Measurements from ENCODE around the gene C11orf58.
A peak's percentile ranks its signal among the peaks of the same experiment; 100 is the strongest.

C11orf58 gene

DNA sequence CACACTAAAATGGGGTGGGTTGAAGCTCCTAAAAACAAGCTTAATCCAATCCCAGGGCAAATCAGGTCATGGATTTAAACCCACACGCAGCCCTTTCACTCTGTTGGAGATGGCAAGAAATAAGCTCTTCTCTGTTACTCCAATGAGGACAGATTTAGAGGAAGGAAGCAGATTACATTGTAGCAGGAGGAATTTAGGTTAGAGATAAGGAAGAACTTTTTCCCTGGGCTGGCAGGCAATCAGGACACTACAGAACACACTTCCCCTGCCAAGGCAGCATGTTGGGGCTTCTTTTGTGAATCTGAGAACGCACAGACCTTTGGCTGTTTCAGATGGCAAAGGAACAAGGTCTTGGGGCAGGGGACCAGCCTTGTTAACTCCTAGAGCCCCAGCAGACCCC lies 46.2 kb downstream of the C11orf58 start:
- DNase-seq (ENCODE audit: low read depth in 2 of 2) = no peak

- peak; percentile 11 to 22 for DNase-seq (ENCODE audit: low read depth in 2 of 2)
Observed at GRCh38 chr11:16785520-16786128, 47.2 kb downstream of the C11orf58 start.

DNA sequence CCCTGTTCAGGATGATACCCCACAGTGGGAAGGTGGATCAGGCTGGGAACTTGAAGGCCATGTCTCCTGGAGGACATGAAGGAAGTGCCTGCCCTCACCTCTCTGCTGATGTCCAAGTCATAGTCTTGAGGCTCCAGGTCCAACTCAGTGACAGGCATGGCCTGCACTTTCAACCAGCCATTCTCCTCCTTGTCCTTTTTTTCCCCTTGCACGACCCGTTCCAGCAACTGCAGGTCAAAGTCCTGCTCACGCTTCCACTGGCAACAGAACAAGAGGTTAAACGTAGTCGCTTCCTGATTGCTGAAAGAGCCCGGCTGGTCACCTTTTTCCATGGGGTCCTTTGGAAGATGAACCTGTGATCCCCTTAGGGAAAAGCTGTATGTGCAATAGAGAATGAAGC lies 47.7 kb downstream of the C11orf58 start:
- DNase-seq (ENCODE audit: low read depth in 2 of 2) = no peak

DNA sequence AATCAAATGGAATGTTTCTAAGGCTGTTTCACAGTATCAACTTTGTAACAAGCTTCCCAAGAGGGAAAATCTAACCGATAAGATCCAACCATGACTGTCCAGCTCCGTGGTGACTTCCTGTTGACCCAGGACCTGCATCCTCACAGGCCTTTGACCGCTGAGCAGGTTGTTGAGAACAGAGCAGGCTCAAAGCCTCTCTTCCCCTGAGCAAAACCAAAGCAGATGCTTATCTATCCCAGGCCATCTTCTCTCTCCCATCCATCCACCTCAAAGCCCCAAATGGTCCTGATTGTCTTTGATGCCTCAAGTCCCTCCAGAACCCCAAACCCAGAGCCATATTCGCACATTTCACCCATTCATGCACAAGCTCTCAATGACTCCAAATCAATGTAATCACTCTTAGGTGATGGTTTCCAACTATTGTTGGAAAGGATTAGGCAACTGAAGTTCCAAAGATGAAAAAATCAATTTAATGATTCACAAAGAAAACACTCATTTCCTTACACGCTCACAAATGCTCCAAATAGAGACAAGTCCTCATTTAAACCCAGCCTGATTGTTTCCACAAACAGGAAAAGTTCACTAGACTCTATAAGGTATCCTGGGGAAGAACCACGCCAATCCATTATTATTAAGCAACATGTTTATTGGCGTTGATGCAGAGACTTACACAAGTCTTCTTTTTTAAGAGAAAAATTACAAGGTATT lies 48.7 kb downstream of the C11orf58 start:
- DNase-seq (ENCODE audit: low read depth in 2 of 2) = no peak

- peak; percentile 13 to 27 for DNase-seq (ENCODE audit: low read depth in 2 of 2)
Observed at GRCh38 chr11:16788141-16789062, 50.0 kb downstream of the C11orf58 start.

DNA sequence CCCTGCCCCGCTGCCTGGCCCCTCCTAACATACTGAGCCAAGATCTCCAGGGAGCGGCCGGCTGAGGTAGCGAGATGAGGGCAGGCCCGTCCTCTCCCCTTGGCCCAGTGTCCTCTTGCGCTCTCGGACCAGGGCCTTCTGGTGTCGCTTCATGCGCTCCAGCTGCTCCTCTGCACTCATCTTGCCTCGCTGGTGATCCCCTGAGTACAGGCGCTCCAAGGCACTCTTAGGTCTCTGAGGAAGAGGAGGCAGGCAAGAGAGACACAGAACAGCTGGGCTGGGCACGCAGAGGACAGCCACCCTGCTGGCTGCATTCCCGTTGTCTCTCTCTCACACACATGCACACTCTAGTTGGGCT lies 50.6 kb downstream of the C11orf58 start:
- DNase-seq (ENCODE audit: low read depth in 2 of 2) = no peak

DNA sequence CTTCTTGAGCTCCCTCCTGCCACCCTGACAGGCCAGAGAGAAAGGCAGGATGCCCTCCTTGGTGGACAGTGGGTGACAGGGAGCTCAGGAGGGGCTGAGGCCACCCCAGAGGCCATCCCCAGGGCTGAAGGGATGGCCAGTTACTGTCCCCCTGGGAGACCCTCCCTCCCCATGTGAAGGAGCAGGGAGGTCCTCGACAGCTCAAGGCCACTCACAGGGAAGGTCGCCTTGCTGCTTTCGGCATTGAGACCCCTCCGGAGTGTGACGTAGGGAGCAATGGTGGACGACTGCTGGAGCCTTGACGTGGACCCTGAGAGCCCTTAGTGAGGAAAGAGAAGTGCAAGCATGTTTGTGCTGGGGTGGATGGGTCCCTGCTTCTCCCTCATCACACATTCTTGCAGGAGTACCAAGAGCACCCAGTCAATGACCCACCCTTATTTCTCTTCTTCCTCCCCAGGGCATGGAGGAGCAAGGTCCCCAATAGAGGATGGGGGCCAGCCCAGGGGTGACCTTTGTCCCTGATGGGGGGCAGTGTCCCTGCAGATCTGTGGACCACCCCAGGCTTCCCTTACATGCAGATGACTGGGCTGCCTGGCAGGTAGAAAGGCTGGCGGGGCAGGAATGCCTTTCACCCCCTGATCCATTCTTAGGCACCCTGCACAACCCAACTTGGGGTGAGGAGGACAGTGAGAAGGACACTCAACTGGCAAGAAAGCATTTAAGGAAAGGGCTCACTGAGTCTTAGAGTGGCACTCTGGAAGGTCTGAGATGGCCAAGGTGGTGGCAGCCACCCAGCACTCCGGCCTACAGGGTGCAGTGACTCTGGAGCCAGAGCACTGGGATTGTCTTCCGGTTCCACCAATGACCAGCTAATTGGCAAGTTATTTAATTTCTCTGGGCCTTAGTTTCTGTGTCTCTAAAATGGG lies 51.4 kb downstream of the C11orf58 start:
- no peak for DNase-seq (ENCODE audit: low read depth in 2 of 2)

GRCh38 chr11:16790486-16791190 lies 52.2 kb downstream of the C11orf58 start:
- DNase-seq (ENCODE audit: low read depth in 2 of 2) = no peak

- no peak for DNase-seq (ENCODE audit: low read depth in 2 of 2)
Observed at GRCh38 chr11:16791191-16791961, 52.9 kb downstream of the C11orf58 start.

DNA sequence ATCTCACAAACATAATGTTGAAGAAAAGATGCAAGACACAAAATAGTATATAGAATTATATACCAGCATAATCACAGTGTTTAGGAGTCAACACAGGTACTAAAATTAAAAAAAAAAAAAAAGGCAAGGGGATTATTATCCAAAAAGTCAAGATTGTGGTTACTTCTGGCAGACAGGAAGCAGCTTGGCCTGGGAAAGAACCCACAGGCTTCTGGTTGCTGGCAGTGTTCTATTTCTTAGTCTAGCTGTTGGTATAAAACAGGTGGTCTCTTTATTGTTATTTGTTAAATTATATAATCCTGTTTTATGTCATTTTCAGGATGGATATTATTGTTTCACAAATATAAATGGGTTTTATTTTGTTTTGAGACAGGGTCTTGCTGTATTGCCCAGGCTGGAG lies 54.0 kb downstream of the C11orf58 start:
- DNase-seq (ENCODE audit: low read depth in 2 of 2) = no peak

DNA sequence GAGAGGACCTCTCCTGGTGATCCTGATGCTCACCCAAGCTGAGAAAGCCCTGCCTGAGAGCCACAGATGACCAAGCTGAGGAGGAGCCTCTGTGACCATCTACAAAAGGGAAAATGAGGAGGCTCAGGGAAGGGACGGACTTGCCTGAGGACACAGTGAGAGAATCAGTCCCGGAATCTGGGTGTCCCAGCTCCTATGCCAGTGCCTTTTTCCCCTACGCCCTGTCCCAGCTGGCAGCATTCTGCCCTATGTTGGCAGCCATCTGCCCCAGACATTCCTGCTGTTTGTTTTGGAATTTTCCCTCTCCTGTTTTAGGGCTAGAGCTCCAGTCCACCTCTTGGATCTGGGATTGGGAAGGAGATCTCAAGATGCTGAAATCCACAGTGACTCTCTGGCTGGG lies 54.6 kb downstream of the C11orf58 start:
- DNase-seq (ENCODE audit: low read depth in 2 of 2) = no peak

DNA sequence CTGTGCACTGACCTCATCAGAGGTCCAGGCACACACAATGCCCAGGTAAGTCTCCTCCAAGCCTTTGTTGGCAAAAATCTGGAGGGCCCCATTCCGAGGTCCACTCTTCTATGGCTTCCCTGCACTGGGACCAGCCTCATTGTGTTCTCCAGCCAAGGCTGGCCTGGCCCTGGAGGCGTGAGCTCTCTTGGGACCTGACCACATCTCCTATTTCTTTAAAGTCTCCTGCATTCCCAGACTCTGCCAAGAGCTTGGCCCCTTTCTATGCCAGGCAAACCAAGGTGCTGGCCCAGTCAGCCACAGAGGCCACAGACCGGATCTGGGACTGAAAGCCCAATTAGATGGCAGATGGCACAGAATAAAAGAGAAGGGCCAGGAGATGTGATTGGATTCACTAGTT lies 55.1 kb downstream of the C11orf58 start:
- no peak for DNase-seq (ENCODE audit: low read depth in 2 of 2)

- no peak for DNase-seq (ENCODE audit: low read depth in 2 of 2)
Observed at GRCh38 chr11:16794047-16794818, 55.8 kb downstream of the C11orf58 start.

- no peak for DNase-seq (ENCODE audit: low read depth in 2 of 2)
Observed at GRCh38 chr11:16795146-16795545, 56.7 kb downstream of the C11orf58 start.

GRCh38 chr11:16796311-16796710 lies 57.9 kb downstream of the C11orf58 start:
- no peak for DNase-seq (ENCODE audit: low read depth in 2 of 2)

DNA sequence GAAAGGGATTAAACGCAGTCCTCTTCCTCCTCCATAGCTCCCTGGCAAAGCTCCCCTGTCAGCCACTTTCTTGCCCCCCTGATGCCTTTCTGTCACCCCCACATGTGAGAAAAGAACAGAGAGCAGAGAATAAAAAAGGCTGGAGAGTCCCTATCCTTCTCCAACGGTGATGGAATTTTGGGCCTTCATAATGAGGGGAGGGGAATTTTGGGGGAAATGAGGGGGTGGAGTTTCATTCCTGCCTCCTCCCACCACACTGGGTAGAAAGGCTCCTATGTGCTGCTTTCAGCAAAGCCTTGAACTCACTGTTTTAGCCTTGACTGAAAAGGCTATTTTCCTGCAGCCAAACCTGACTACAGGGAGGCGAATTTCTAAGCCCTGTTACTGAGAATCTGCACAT lies 59.3 kb downstream of the C11orf58 start:
- no peak for DNase-seq (ENCODE audit: low read depth in 2 of 2)

DNA sequence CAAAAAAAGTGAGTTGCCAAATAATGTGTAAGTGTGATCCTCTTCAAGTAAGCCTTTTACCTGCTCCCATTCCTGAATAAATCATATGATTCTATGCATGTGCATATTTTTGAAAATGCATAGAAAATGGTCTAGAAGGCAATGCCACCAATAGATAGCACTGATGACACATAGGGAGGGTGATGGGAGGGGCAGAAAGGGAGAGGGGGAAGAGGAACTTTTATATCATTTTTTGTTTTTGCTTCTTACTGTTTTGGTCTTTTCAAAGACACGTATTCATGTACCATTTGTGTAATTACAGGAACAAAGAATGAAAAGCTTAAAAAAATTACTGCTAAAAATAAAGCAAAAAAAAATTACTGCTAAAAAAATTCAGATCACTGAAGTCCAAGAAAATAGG lies 60.8 kb downstream of the C11orf58 start:
- no peak for DNase-seq (ENCODE audit: low read depth in 2 of 2)

DNA sequence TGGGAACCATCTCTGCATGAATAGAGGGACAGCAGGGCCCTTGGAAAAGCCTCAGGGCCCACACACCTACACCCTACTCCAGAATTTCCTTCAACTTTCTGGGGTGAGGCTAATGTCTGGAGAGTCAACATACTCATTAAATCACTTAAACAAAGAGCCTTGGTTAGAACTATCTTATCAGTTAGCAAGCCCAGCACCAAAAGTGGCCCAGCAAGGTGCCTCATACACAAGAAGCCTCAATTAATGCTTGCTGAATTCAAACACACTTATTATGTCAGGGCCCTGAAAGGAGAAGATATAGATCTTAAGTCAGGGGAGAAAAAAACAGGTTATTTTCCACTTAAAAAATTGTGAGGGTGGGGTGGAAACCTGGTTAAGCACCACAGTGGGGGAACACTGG lies 61.4 kb downstream of the C11orf58 start:
- no peak for DNase-seq (ENCODE audit: low read depth in 2 of 2)

GRCh38 chr11:16800382-16800781 lies 61.9 kb downstream of the C11orf58 start:
- no peak for DNase-seq (ENCODE audit: low read depth in 2 of 2)
